ENCODE measurements around the gene ZNFX1.
"Not testable (repeated sequence)": the region's sequence is repeated elsewhere in the genome, so short reads cannot be mapped to it uniquely, and the experiment has no call there.

Gene ZNFX1

DNA sequence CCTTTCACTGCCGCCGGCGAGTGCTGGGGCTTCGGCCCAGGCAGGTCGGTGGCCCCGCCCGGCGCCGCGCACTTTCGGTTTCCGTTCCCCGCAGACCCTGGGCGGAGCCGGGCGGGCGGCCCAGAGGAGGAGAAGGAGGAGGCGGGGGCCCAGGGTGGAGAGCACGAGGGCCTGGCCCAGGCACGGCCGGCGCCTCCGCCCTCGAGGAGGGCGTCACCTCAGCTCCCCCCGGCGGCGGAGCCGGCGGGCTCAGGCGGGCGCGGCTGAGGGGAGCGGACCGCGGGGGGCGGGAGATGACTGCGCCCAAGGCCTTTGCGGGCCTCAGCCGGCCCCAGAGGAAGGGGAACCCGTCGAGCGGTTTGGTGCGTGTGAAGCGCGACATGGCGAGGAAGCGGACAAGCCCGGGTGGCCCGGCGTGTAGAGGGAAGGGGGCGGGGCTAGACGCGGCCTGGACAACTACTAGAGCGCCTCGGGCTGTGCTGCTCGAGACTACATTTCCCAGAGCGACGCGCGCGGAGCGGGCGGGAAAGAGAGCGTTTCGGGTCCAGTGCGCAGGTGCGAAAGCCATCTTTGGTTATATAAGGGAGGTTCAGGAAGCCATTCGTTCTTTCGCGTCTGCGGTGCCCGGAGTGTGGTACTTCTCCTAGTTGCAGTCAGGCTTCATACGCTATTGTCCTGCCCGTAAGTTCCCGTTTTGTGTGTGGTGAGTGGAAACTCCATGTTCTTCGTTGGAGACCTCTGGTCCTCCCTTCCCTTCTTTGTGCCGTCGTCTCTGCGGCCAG is at the start of gene ZNFX1:
TSS of gene ZNFX1 (minus strand) at position 22 of the 782 bp plus-strand sequence. CDS start 2,218 bp downstream, outside the sequence.
- DNase-seq = peak; percentile 99

DNA sequence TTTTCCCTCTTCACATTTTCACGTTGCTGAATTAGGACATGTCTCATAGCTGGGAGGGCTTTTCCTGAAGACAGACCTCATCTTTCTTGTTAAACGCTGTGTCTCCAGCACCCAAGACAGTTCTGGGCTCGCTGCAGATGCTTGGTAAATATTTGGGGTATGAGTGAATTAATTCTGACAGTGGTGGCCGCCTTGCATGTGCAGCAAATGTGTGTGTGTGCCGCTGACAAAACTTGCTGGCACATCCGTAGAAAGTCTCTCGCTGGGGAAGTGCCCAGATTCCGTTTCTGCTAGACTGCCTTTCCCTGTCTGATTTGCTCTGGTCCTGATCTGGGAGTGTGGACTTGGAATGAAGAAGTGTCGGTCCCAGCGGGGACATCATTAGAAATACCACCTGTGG is 48.2 kb upstream of the ZNFX1 start:
- DNase-seq = no peak

GRCh38 chr20:49324306-49324705 is 46.4 kb upstream of the ZNFX1 start:
- DNase-seq = no peak

GRCh38 chr20:49323622-49324238 is 45.9 kb upstream of the ZNFX1 start:
- DNase-seq = peak; percentile 87

GRCh38 chr20:49320460-49320859 is 42.6 kb upstream of the ZNFX1 start:
- DNase-seq = peak; percentile 37

DNA sequence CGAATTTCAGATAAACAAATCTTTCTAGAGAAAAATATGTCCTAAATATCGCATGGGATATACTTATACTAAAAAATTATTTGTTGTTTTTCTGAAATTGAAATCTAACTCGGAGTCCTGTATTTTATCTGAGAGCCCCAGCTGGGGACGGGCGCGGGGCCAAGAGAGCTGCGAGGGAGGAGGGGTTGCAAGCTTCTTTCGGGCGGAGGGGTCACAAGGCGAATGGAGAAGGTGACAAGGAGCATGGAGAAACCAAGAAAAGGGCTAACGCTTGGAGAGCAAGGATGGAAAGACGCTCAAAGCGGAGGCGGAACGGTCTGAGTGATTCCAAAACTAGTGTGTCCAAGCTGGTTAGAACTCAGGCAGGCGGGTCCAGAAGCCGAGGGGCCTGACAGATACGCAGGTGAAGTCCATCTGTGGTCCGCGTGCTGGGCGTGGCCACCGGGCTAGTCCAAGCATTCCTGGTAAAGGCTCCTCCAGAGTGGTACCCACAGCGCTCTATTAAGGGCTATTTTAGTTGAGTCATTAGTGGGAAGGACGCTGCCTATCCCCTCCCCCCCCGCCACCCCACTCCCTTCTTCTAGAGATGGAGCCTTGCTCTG is 41.5 kb upstream of the ZNFX1 start:
- DNase-seq = peak; percentile 43

DNA sequence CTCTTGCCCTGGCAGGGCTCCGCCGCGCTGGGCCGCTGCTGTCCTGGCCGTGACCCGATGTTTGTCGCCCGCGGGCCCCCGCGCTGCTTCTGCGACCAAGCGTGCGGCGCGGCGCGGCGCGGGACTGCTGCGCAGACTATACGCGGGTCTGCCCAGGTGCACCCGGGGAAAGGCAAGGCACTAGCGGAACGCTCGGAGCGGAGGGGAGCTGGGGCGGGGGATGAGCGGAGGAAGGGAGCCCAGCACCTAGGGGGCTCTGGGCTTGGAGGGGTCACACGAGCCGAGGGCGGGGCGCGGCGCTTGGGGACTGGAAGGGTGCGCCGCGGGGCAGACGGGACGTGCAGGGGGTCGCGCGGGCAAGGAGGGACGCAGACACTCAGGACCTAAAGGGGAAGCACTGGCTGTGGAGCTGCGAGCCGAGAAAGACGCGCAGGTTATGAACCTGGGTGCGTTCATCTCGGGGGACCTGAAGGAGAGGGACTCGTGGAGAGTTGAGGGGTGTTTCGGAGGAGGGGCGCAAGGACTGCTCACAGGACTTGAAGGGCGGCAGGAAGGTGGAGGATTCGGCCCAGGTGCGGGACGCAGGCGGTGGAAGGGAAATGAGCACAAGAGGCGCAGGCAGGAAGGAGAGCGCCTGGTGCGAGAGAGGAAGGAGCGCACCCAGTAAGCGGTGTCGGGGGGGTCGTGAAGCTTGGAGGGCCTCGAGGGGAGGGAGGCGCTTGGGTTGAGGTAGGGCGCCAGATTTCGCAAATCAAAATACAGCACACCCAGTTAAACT is 40.8 kb upstream of the ZNFX1 start:
- DNase-seq = no peak

DNA sequence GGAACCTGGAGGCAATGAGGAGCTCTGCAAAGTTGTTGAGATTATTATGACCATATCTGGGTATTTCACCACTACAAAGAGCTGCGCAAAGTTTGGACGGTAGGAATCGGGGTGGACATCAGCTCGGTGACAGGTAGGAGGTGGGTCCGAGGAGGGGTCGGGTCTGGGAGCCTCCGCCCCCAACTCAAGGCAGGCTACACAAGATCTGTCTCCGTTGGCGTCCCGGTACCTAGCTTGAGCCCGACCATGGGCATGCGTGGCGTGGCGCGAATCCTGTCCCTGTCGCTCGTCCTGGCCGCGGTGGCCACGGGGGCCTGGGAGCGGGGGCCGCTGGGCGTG is 40.2 kb upstream of the ZNFX1 start:
- DNase-seq = no peak

DNA sequence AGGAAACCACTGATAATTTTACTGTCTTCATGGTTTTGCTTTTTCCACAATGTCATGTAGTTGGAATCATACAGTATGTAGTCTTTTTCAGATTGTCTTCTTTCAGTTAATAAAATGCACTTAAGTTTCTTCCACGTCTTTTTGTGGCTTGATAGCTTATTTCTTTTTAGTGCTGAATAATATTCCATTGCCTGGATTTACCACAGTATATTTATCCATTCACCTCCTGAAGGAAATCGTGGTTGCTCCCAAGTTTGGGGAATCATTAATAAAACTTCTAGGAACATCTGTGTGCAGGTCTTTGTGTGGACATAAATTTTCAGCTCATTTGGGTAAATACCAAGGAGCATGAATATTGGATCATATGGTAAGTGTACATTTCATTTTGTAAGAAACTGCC is 38.8 kb upstream of the ZNFX1 start:
- DNase-seq = no peak

GRCh38 chr20:49315580-49315979 is 37.7 kb upstream of the ZNFX1 start:
- no peak for DNase-seq

DNA sequence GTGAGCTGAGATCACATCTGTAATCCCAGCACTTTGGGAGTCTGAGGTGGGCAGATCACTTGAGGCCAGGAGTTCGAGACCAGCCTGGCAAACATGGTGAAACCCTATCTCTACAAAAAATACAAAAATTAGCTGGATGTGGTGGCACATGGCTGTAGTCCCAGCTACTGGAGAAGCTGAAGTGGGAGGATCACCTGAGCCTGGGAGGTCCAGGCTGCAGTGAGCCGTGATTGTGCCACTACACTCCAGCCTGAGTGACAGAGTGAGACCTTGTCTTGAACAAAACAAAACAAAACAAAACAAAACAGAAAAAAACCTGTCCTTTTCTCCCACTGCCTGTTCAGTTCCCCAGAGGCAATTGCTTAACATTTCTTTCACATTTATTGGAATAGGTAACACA is 36.2 kb upstream of the ZNFX1 start:
- DNase-seq = not testable (repeated sequence)

DNA sequence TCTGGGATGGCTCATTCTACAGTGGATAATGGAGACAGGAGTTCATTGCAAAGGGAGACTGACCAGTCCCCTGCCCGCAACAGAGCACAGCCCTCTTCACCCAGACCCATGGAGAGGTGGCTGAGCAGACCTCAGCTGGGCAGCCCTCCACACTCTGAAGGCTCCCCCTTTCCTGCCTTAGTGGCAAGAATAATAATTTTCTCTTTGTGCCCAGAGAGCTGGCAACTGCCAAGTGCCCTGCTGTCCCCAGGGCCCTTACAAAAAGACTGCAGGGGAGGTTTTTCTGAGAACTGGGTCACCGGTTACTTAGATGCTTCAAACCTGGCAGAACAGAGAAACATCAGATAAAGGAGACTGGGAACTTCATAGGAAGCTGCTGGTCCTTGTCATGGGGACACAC is 35.4 kb upstream of the ZNFX1 start:
- DNase-seq = no peak

- no peak for DNase-seq
These were observed 34.8 kb upstream of the ZNFX1 start for GRCh38 chr20:49312661-49313060.

DNA sequence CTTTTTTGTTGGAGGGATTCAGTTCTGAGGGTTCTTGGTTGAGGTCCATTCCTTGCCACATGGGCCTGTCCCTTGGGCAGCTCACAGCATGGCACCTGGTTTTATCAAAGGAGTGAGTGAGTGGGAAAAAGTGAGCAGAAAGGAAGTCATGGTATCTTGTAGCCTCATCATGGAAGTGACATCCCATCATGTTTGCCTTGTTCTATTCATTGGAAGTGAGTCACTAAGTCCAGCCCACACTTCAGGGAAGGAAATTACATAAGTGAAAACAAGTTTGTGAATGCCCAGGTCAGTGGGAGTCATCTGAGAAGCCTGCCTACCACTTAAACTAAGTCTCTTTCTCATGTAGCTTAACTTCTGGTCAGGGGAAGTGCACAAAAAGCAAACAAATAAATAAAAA is 32.8 kb upstream of the ZNFX1 start:
- DNase-seq = no peak

DNA sequence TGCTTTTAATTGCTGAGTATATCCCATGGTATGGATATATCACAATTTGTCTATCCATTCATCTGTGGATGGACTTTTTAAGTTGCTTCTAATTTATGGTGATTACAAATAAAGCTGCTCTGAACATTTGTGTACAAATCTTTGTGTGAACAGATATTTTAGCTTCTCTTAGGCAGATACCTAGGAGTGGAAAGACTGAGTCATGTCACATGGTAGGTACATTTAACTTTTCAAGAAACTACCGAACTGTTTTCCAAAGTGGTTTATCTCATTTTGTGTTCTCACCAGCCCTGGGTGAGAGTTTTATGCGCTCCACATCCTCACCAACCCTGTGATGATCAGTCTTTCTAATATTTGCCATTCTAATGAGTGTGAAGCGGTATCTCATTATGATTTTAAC is 31.0 kb upstream of the ZNFX1 start:
- DNase-seq = peak; percentile 35

DNA sequence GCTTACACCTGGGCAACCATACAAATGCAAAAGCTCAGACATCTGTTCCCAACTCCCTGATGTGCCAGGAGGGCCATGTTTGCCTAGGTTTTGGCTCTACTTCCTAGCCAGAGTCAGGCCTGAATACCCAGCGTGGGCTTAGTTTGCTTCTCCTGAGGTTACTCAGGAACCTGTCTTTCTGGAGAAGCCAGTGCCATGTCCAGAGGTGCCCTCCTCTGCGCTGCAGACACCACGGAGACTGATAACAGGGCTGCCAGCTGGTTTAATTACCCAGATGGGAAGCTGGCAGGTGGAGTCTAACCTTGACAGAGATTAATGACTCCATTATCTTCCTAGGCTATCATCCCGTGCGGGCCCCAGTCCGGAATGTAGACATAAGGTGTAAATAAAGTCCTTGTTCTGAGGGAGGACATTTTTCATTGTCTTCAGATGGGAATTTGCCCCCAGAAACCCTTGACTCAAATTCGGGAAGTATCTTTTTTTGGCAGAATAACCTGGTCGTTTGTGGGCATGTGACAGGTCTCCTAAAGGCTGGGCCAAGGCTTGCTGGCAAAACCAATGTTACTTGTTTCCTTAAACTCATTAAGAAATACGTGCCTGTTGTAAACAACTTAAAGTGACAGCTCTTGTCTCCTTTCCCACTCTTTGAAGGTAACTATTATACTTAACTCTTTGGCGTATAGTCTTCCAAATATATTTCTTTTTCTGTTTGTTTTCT is 29.2 kb upstream of the ZNFX1 start:
- no peak for DNase-seq

DNA sequence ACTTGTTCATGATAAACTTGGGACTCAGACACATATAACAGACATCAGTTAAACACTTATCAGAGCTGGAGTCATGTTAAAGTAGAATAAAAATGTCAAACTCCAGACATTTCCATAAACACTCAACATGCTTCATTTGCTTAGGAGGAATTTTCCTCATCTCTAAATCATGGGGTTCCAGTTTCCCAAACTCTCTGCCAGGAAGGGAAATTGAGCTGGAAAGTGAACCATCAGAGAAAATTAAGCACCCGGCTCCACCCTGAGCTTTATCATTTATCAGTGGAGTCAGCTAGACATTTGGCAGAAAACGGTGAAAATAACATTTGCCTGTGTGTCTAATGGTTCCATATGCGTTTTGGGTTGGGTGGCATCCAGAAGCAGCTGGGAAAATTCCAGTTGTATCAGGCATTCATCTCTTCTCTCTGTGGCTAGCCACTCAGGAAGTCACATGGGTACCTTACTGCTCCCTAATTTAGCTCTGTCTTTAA is 25.3 kb upstream of the ZNFX1 start:
- peak; percentile 80 for DNase-seq

DNA sequence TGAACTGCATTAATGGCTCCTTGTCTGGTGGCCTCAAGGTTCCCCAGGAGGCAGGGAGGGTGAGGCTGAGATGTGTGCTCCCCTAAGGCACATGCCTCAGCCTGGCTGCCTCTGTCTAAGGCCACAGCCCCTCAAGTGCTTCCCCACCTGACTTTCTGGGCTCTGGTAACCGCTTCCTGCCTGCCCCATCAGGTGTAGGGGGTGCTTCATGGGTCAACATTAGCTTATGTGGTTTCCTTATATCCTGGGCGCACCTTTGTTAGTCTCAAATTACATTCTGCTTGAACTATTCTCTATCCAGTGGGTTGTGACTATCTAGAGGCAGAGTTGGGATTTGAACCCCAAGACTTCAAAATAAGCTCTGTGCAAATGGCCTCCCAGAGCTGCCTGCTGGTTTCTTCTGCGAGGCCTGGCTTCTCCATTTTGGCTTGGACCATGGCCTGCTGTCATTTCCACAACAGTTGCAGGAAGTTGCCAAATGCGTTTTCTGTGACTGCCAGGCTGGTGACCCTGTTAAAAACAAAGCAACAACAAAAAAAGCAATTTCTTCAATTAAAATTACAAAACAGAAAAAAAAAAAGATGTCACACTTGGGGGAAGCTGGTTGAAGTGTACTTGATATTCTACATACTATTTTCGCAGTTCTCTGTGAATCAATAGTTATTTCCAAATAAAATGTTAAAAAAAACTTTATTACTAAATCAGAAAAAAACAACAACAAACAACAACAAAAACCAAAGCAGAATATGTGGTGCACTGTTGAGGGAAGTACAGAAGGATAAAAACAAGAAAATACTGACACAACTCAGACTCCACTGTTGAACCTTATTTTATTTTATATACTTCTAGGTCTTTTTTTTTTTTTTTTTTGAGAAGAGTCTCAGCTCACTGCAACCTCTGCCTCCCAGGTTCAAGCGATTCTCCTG is 20.0 kb upstream of the ZNFX1 start:
- DNase-seq = peak; percentile 53

- not testable (repeated sequence) for DNase-seq
These were observed 16.3 kb upstream of the ZNFX1 start for GRCh38 chr20:49294002-49294654.

DNA sequence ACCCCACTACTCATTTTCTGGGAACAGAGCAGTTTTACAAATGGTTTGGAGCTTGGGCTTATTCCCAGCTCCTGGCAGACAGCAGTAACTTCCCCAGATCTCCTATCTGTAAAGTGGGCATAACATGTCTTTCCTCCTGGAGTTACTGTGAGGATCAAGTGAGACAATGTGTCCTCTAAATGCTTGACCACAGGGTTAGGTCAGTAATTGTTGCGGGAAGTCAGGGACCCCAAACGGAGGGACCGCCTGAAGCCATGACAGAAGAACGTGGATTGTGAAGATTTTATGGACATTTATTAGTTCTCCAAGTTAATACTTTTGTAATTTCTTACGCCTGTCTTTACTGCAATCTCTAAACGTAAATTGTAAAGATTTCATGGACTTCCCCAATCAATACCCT is 15.3 kb upstream of the ZNFX1 start:
- DNase-seq = no peak

DNA sequence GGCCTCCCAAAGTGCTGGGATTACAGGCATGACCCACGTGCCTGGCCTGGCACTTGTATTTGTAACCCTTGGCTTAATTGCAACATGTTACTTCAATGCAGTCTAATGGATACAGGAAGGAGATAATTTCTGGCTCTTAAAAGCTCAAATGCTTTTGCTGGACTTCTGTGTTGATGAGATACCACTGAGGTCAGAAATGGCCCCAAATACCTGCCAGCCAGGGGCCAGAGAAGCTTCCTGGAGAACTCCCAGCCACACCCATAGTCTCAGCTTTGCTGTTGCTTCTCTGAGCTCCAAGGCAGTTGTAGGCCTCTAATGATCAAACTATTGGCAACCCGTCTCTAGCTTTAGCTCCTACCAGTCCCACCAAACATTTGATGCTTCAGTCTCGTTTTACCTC is 14.2 kb upstream of the ZNFX1 start:
- DNase-seq = no peak
